K562 (cell line): ENCODE data around the gene DNAH5. TPM values are rescaled to one million over a fixed set of nuclear protein-coding genes. Genes with fewer than 3 reads are reported as not detected.

Experiments used
- ATAC-seq: fragments of 200-7000 bp; cut with Tn5 transposase; 3 replicates; pipeline ENCODE4 v1.9.1; 2020; ENCODE audit warnings: moderate library complexity
- BruUV-seq: library from RNA; stranded (reverse); fragments of 400-500 nt; replicated peaks from 2 replicates; lab custom pipeline; 2021; lab: Mats Ljungman, UMichigan
- CTCF ChIA-PET: fragments of 300-600 bp; formaldehyde crosslinking; extraction: SDS; loops from one replicate; lab custom pipeline; 2021; ENCODE audit warnings: low intra/inter-chr PET ratio; lab: Yijun Ruan, JAX
- POLR2A ChIA-PET: fragments of 300-600, 350-650 bp; sonication (Branson Sonifier 250); formaldehyde crosslinking; extraction: SDS; loops from one replicate; lab custom pipeline; 2021; ENCODE audit warnings: antibody characterized with exemption, inconsistent platforms; lab: Yijun Ruan, JAX
- DNase-seq, 4 experiments: peaks; one replicate each; pipeline versions ENCODE4 v3.0.0 to v3.0.0-alpha.2; 2011 to 2018; ENCODE audit warnings: low spot score in 3 of 4, mixed read lengths in 3 of 4; ENCODE audit errors: extremely low read depth in 1 of 4
- FAIRE-seq: peaks from 2 replicates; lab custom pipeline; 2011; peaks lifted over from hg19 to GRCh38; lab: Jason Lieb, UNC
- H2AFZ ChIP-seq: 2 replicates; pipeline ENCODE4 v1.6.0; 2011; ENCODE audit warnings: low read depth, low read length, control low read depth, inconsistent platforms
- H3K27ac ChIP-seq: fragments of 200-600 bp; 3 replicates; pipeline ENCODE4 v1.8.0; 2011; ENCODE audit warnings: low read depth, mild to moderate bottlenecking, control low read depth, inconsistent platforms, low read length, moderate library complexity, mixed read lengths; ENCODE audit errors: extremely low read depth
- H3K27me3 ChIP-seq, 2 experiments: fragments of 300-600 bp in 1 of 2; 2 replicates in 1 of 2; 3 replicates in 1 of 2; pipeline versions ENCODE4 v1.6.0 to v1.8.0; 2011; ENCODE audit warnings: inconsistent platforms in 2 of 2, low read length in 2 of 2, mild to moderate bottlenecking in 1 of 2, mixed read lengths in 1 of 2, moderate library complexity in 1 of 2; ENCODE audit not compliant: control insufficient read depth in 2 of 2, insufficient read depth in 2 of 2
- H3K36me3 ChIP-seq: fragments of 300-600 bp; 3 replicates; pipeline ENCODE4 v1.8.0; 2011; ENCODE audit warnings: mild to moderate bottlenecking, low read length, inconsistent platforms; ENCODE audit not compliant: control insufficient read depth, insufficient read depth
- H3K4me1 ChIP-seq, 2 experiments: fragments of 200-600 bp in 1 of 2; replicated peaks in 1 of 2; 2 replicates in 1 of 2; 3 replicates in 1 of 2; pipeline versions ENCODE4 v1.5.1 to v1.8.0; 2011; ENCODE audit warnings: inconsistent platforms in 2 of 2, low read length in 2 of 2, mild to moderate bottlenecking in 1 of 2, mixed read lengths in 1 of 2, moderate library complexity in 1 of 2; ENCODE audit not compliant: control insufficient read depth in 2 of 2, insufficient read depth in 2 of 2
- H3K4me2 ChIP-seq: 2 replicates; pipeline ENCODE4 v1.6.1; 2011; ENCODE audit warnings: low read length, control low read depth, inconsistent platforms, mixed read lengths; ENCODE audit not compliant: insufficient read depth
- H3K4me3 ChIP-seq: fragments of 200-600 bp; sonication (generic), shearing (Covaris generic); 2 replicates; pipeline ENCODE4 v1.5.1; 2016; ENCODE audit warnings: control low read depth, inconsistent platforms
- H3K79me2 ChIP-seq: fragments of 200-600 bp; 3 replicates; pipeline ENCODE4 v1.8.0; 2011; ENCODE audit warnings: low read length, inconsistent platforms; ENCODE audit not compliant: control insufficient read depth, insufficient read depth
- H3K9ac ChIP-seq, 2 experiments: 2 replicates each; pipeline versions ENCODE4 v1.6.0 to v1.6.1; 2011; ENCODE audit warnings: low read depth in 2 of 2, low read length in 2 of 2, control low read depth in 1 of 2, inconsistent platforms in 1 of 2, mild to moderate bottlenecking in 1 of 2, mixed read lengths in 1 of 2; ENCODE audit not compliant: insufficient read depth in 1 of 2
- H3K9me1 ChIP-seq: one replicate; pipeline ENCODE4 v1.6.0; 2011; ENCODE audit warnings: inconsistent platforms, mild to moderate bottlenecking, low read length, moderate library complexity; ENCODE audit not compliant: control insufficient read depth, insufficient read depth
- H3K9me3 ChIP-seq: replicated peaks from 2 replicates; pipeline ENCODE4 v1.5.1; 2011; ENCODE audit warnings: low read depth, low read length, inconsistent platforms; ENCODE audit not compliant: control insufficient read depth, insufficient read depth
- H4K20me1 ChIP-seq: replicated peaks from 2 replicates; pipeline ENCODE4 v1.6.1; 2011; ENCODE audit warnings: low read length, inconsistent platforms, mixed read lengths; ENCODE audit not compliant: control insufficient read depth, insufficient read depth
- CCAR2 ChIP-seq: fragments of 200-400 bp; formaldehyde crosslinking; IDR thresholded peaks from 2 replicates; pipeline ENCODE4 v1.6.1; 2017; ENCODE audit warnings: mild to moderate bottlenecking, low read depth, low read length
- GABPB2 ChIP-seq: fragments of 250-450 bp; sonication (Bioruptor Pico); conservative IDR thresholded peaks from 2 replicates; pipeline ENCODE4 v1.5.1; 2021; ENCODE audit warnings: mild to moderate bottlenecking
- MEF2A ChIP-seq: IDR thresholded peaks from 2 replicates; pipeline ENCODE4 v1.6.1; 2011; ENCODE audit warnings: low read depth, mild to moderate bottlenecking, low read length, moderate library complexity; ENCODE audit not compliant: control insufficient read depth
- PHB ChIP-seq: fragments of 250-450 bp; sonication (Bioruptor Pico); IDR thresholded peaks from 2 replicates; pipeline ENCODE4 v1.5.0; 2021
- RAD21 ChIP-seq, 2 experiments: fragments of 250-450 bp in 1 of 2; fragments of 450-650 bp in 1 of 2; sonication (Bioruptor Pico) in 1 of 2; formaldehyde crosslinking in 1 of 2; IDR thresholded peaks in 1 of 2; conservative IDR thresholded peaks in 1 of 2; 2 replicates each; pipeline versions ENCODE4 v1.4.0 to v1.8.0; 2020 to 2022; ENCODE audit warnings: mild to moderate bottlenecking in 2 of 2, moderate library complexity in 1 of 2
- RFX1 ChIP-seq: fragments of 450-650 bp; IDR thresholded peaks from 2 replicates; pipeline ENCODE4 v1.6.1; 2016; ENCODE audit warnings: mild to moderate bottlenecking, moderate library complexity
- ZKSCAN3 ChIP-seq: fragments of 250-450 bp; sonication (Bioruptor Pico); IDR thresholded peaks from 2 replicates; pipeline ENCODE4 v1.4.0; 2020
- WGBS: fragments of 100-300 bp; shearing (Covaris generic); methylation state at CpG from one replicate; pipeline ENCODE4 v1.1.6; 2016; ENCODE audit warnings: low coverage, mixed read lengths; ENCODE audit not compliant: insufficient coverage; ENCODE audit errors: missing lambda C conversion rate; 5-methylcytosine and 5-hydroxymethylcytosine counted together
- in situ Hi-C: fragments of 300-500 bp; cut with MboI; formaldehyde crosslinking; loops from 4 replicates; pipeline ENCODE4 v1.15.0; 2018; ENCODE audit warnings: inconsistent platforms, mixed read lengths
- intact Hi-C: fragments of 100-400 bp; cut with micrococcal nuclease; formaldehyde crosslinking; loops from 2 replicates; pipeline ENCODE4 v1.14.2; 2022
- polyA plus RNA-seq, 8 experiments: library from polyadenylated mRNA; depleted of rRNA in 4 of 8; stranded (reverse) in 5 of 8; unstranded in 3 of 8; fragments of >200 nt; fragmentation: Nextera tagmentation in 2 of 8; fragmentation: Illumina TruSeq in 1 of 8; extraction: Ambion mirVana in 2 of 8; extraction: Trizol in 1 of 8; gene quantifications; 2 replicates each; pipeline versions ENCODE4 v1.2.1 to v1.2.3, GENCODE V29; 2011 to 2014; ENCODE audit warnings: inconsistent platforms in 1 of 8, missing spikeins in 1 of 8
- total RNA-seq, 7 experiments: library from RNA; depleted of rRNA in 6 of 7; stranded (reverse); fragments of >200 nt in 6 of 7; fragmentation: Illumina TruSeq in 2 of 7; extraction: Trizol in 2 of 7; gene quantifications; 2 replicates each; pipeline versions ENCODE4 v1.2.1 to v1.2.3, GENCODE V29; 2011 to 2021; ENCODE audit warnings: low replicate concordance in 1 of 7
- TF ChIP-seq, protein P1 (sequence below): fragments of 450-650 bp; formaldehyde crosslinking; IDR thresholded peaks from 2 replicates; pipeline ENCODE4 v1.4.0; 2020; ENCODE audit warnings: mild to moderate bottlenecking, moderate library complexity
- TF ChIP-seq, protein P2 (sequence below): fragments of 250-450 bp; sonication (Bioruptor Pico); IDR thresholded peaks from 2 replicates; pipeline ENCODE4 v1.5.0; 2020; ENCODE audit warnings: mild to moderate bottlenecking, borderline replicate concordance
- TF ChIP-seq, protein P3 (sequence below), 3 experiments: IDR thresholded peaks in 2 of 3; conservative IDR thresholded peaks in 1 of 3; 2 replicates each; pipeline ENCODE4 v1.5.1; 2011 to 2012; ENCODE audit warnings: low read length in 3 of 3, mild to moderate bottlenecking in 3 of 3, control low read depth in 2 of 3, improper control_type of control experiment in 1 of 3, inconsistent platforms in 1 of 3, low read depth in 1 of 3, mixed read lengths in 1 of 3, moderate library complexity in 1 of 3; ENCODE audit not compliant: insufficient read depth in 2 of 3

The DNAH5 gene
- total and polyA plus RNA-seq, 9 of the 15 experiments (the other 6 are each of a cell fraction or from before 2014, with no cell fraction given) = 0.03 TPM; not detected in 8

DNA sequence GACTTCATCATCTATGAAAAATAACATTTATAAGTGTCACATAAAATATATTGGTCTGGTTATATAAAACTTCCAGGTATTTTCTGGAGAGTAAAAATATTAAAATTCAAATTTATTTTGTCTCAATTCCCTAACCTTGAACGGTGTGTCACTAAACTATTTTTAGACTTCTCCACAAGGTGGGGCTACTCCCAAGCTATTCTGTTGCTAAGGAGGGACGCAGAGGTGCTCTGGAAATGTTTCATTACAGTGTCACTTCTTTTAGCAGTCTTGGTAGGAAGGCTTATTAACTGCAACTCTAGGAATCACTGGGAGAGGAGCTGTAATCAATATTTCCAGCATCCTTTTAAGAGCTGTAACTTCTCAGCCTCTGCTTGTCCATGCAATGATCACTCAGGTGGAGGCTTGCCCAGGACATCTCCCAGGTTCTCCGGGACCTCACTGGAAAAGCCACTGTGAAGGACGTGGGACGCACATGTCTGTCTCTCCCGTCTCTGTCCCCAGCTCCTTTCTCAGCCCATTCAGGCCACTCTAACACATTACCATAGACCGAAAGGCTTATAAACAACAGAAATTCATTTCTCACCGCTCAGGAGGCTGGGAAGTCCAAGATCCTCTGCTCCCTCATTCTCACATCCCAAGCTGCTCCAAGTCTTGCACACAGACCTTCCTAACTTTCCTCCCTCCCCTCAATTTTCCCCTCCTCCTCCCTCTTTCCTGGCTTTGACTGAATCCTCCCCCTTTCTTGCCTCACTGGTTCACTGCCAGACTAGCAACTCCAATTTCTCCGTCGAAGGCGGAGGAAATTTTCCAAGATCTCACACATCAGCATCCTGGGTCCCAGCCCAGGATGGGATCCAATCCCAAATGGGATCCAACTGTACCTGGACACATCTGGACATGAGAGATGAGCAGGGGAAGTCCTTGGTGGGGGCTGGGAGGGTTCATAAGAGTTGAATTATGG lies 32.7 kb upstream of the DNAH5 start:
- Histone ChIP-seq H3K4me3 (no peak overlapping the region), H3K9me3 (no peaks in the 10 kb centered on the region)
- TF ChIP-seq MEF2A (peak; percentile 62; the same call in 1 of the 2 replicates), GABPB2 (CRISPR knock-in tag) (no peak), CCAR2 (no peak), ZKSCAN3 (CRISPR knock-in tag) (no peak), PHB (CRISPR knock-in tag) (no peak), RFX1 (peak; percentile 31), RAD21 (CRISPR knock-in tag; conservative IDR thresholded peaks at IDR 0.05 in 1 of 2, IDR thresholded peaks at IDR 0.05 in 1 of 2) (peak in 1 of 2 experiments; percentile 55; a peak in 2 of 4 replicates)
- TF ChIP-seq, protein P1, sequence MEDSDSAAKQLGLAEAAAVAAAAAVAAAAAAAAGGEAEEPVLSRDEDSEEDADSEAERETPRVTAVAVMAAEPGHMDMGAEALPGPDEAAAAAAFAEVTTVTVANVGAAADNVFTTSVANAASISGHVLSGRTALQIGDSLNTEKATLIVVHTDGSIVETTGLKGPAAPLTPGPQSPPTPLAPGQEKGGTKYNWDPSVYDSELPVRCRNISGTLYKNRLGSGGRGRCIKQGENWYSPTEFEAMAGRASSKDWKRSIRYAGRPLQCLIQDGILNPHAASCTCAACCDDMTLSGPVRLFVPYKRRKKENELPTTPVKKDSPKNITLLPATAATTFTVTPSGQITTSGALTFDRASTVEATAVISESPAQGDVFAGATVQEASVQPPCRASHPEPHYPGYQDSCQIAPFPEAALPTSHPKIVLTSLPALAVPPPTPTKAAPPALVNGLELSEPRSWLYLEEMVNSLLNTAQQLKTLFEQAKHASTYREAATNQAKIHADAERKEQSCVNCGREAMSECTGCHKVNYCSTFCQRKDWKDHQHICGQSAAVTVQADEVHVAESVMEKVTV = peak; percentile 23; the same call in 1 of the 2 replicates
- TF ChIP-seq, protein P2, sequence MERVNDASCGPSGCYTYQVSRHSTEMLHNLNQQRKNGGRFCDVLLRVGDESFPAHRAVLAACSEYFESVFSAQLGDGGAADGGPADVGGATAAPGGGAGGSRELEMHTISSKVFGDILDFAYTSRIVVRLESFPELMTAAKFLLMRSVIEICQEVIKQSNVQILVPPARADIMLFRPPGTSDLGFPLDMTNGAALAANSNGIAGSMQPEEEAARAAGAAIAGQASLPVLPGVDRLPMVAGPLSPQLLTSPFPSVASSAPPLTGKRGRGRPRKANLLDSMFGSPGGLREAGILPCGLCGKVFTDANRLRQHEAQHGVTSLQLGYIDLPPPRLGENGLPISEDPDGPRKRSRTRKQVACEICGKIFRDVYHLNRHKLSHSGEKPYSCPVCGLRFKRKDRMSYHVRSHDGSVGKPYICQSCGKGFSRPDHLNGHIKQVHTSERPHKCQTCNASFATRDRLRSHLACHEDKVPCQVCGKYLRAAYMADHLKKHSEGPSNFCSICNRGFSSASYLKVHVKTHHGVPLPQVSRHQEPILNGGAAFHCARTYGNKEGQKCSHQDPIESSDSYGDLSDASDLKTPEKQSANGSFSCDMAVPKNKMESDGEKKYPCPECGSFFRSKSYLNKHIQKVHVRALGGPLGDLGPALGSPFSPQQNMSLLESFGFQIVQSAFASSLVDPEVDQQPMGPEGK (CRISPR knock-in tag) = no peak
- TF ChIP-seq, protein P3, sequence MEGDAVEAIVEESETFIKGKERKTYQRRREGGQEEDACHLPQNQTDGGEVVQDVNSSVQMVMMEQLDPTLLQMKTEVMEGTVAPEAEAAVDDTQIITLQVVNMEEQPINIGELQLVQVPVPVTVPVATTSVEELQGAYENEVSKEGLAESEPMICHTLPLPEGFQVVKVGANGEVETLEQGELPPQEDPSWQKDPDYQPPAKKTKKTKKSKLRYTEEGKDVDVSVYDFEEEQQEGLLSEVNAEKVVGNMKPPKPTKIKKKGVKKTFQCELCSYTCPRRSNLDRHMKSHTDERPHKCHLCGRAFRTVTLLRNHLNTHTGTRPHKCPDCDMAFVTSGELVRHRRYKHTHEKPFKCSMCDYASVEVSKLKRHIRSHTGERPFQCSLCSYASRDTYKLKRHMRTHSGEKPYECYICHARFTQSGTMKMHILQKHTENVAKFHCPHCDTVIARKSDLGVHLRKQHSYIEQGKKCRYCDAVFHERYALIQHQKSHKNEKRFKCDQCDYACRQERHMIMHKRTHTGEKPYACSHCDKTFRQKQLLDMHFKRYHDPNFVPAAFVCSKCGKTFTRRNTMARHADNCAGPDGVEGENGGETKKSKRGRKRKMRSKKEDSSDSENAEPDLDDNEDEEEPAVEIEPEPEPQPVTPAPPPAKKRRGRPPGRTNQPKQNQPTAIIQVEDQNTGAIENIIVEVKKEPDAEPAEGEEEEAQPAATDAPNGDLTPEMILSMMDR (IDR thresholded peaks at IDR 0.05 in 2 of 3, conservative IDR thresholded peaks at IDR 0.05 in 1 of 3; ENCODE audit: insufficient read depth in 2 of 3, low read depth in 1 of 3, low read length in 3 of 3) = peak in 2 of 3 experiments; percentile 46 to 55; a peak in 2 of 6 replicates
- TF ChIP-seq, all 486 proteins: peak for 5
- H3K4me2 ChIP-seq = no peak overlapping the region
- no peaks in the 10 kb centered on the region for H4K20me1 ChIP-seq
- ATAC-seq = peak; percentile 88
- in situ Hi-C loops = loop anchor here (25.0 kb wide), 1 partner anchor 1035 kb away; no protein-coding TSS in a partner anchor
- H2AFZ ChIP-seq = no peak overlapping the region
- ChIA-PET POLR2A (no interaction called here), CTCF (no interaction called here)
- DNase-seq = peak in 3 of 4 experiments; percentile 27 to 37 (median 34)
- no peaks in the 10 kb centered on the region for H3K36me3 ChIP-seq
- WGBS = 1% methylated on average over 11 of the region's 11 CpGs
- H3K79me2 ChIP-seq = no peaks in the 10 kb centered on the region
- H3K27ac ChIP-seq = no peak overlapping the region
- no peak overlapping the region for H3K9ac ChIP-seq
- no peaks in the 10 kb centered on the region; a peak in 1 of 5 replicates for H3K27me3 ChIP-seq
- no peaks in the 10 kb centered on the region for H3K4me1 ChIP-seq
- H3K9me1 ChIP-seq = no peaks in the 10 kb centered on the region
- intact Hi-C loops = no loop called here
- FAIRE-seq = peak; percentile 82
- no TSS peak for BruUV-seq
